PC-9 (cell line): ENCODE measurements around the gene CYP3A4. TPM values are rescaled to one million over a fixed set of nuclear protein-coding genes. Genes with fewer than 3 reads are reported as not detected.

Experiments
- BruUV-seq: library from RNA; stranded (reverse); fragments of 400-500 nt; replicated peaks from 2 replicates; lab custom pipeline; 2021; lab: Mats Ljungman, UMichigan
- CTCF ChIA-PET: fragments of 300-600 bp; sonication (Branson Sonifier 250); formaldehyde crosslinking; loops from one replicate; lab custom pipeline; 2022; ENCODE audit warnings: antibody characterized with exemption; lab: Charles Lee
- POLR2A ChIA-PET: fragments of 300-600 bp; sonication (Branson Sonifier 250); formaldehyde crosslinking; loops from one replicate; lab custom pipeline; 2022; ENCODE audit warnings: antibody characterized with exemption; ENCODE audit not compliant: unreplicated experiment; lab: Charles Lee
- DNase-seq, 2 experiments: peaks; one replicate each; pipeline versions ENCODE4 v3.0.0 to v3.0.0-alpha.2; 2015 to 2022; ENCODE audit warnings: mixed read lengths in 1 of 2
- H2AFZ ChIP-seq: fragments of 200-600 bp; sonication (generic); 2 replicates; pipeline ENCODE4 v1.8.1; 2017; ENCODE audit warnings: antibody characterized with exemption
- H3F3A ChIP-seq: fragments of 200-600 bp; sonication (generic); 2 replicates; pipeline ENCODE4 v1.8.1; 2017; ENCODE audit warnings: antibody characterized with exemption, mild to moderate bottlenecking, low read depth; ENCODE audit not compliant: insufficient read depth
- H3K27ac ChIP-seq: fragments of 200-600 bp; sonication (generic); 2 replicates; pipeline ENCODE4 v1.6.1; 2016; ENCODE audit warnings: mixed run types
- H3K27me3 ChIP-seq: fragments of 200-600 bp; sonication (generic); 2 replicates; pipeline ENCODE4 v1.6.1; 2016; ENCODE audit warnings: low read depth, mixed run types; ENCODE audit not compliant: insufficient read depth
- H3K36me3 ChIP-seq: fragments of 200-600 bp; sonication (generic); 2 replicates; pipeline ENCODE4 v1.6.1; 2016; ENCODE audit warnings: low read depth, mixed run types
- H3K4me1 ChIP-seq: fragments of 200-600 bp; sonication (generic); replicated peaks from 2 replicates; pipeline ENCODE4 v1.6.1; 2016; ENCODE audit warnings: mixed run types; ENCODE audit not compliant: insufficient read depth
- H3K4me2 ChIP-seq: fragments of 200-600 bp; sonication (generic); 2 replicates; pipeline ENCODE4 v1.6.1; 2017; ENCODE audit warnings: mixed run types
- H3K4me3 ChIP-seq: fragments of 200-600 bp; sonication (generic); 2 replicates; pipeline ENCODE4 v1.6.1; 2016; ENCODE audit warnings: mixed run types
- H3K79me2 ChIP-seq: fragments of 200-600 bp; sonication (generic); 2 replicates; pipeline ENCODE4 v1.6.1; 2017; ENCODE audit warnings: low read depth, mixed run types
- H3K9me2 ChIP-seq: fragments of 200-600 bp; sonication (generic); 2 replicates; pipeline ENCODE4 v1.8.1; 2017; ENCODE audit warnings: mild to moderate bottlenecking; ENCODE audit not compliant: insufficient read depth
- H3K9me3 ChIP-seq: fragments of 200-600 bp; sonication (generic); 2 replicates; pipeline ENCODE4 v1.8.1; 2016; ENCODE audit warnings: low read depth; ENCODE audit not compliant: insufficient read depth
- H4K20me1 ChIP-seq: fragments of 200-600 bp; sonication (generic); 2 replicates; pipeline ENCODE4 v1.8.1; 2017; ENCODE audit not compliant: insufficient read depth
- CTCF ChIP-seq: fragments of 200-600 bp; sonication (generic); conservative IDR thresholded peaks from 2 replicates; pipeline ENCODE4 v1.6.1; 2017; ENCODE audit warnings: mixed run types, antibody characterized with exemption, mild to moderate bottlenecking, moderate library complexity
- EZH2 ChIP-seq: fragments of 200-600 bp; sonication (generic); IDR thresholded peaks from 2 replicates; pipeline ENCODE4 v1.8.0; 2017; ENCODE audit warnings: antibody characterized with exemption, low read depth
- intact Hi-C: fragments of 100-400 bp; cut with micrococcal nuclease; formaldehyde crosslinking; loops from one replicate; pipeline ENCODE4 v1.10.0; 2022; ENCODE audit not compliant: unreplicated experiment
- total RNA-seq: library from RNA; stranded (reverse); gene quantifications from 2 replicates; pipeline ENCODE4 v1.2.3, GENCODE V29; 2021

CYP3A4 gene
- total RNA-seq, 1 experiment from 2014 or later = not detected

GRCh38 chr7:99825873-99826272 is 41.9 kb upstream of the CYP3A4 start:
- Histone ChIP-seq H4K20me1 (no peaks in the 10 kb centered on the region), H2AFZ (no peak overlapping the region), H3K4me3 (no peak overlapping the region), H3K36me3 (no peaks in the 10 kb centered on the region), H3F3A (peaks cover 8% of the 10 kb centered on the region; the same call in 1 of the 2 replicates), H3K9me2 (no peaks in the 10 kb centered on the region), H3K79me2 (no peaks in the 10 kb centered on the region), H3K27me3 (peaks cover 6% of the 10 kb centered on the region; the same call in 1 of the 2 replicates), H3K27ac (no peak overlapping the region), H3K9me3 (no peaks in the 10 kb centered on the region), H3K4me2 (no peak overlapping the region), H3K4me1 (peaks cover 16% of the 10 kb centered on the region)
- TF ChIP-seq CTCF = no peak
- TF ChIP-seq EZH2 = no peak
- no peak for DNase-seq
- ChIA-PET POLR2A (no interaction called here), CTCF (no interaction called here)
- BruUV-seq = no TSS peak
- intact Hi-C loops = no loop called here

- Histone ChIP-seq H3K27ac (no peak overlapping the region), H2AFZ (no peak overlapping the region), H3K27me3 (peaks cover 6% of the 10 kb centered on the region; the same call in 1 of the 2 replicates), H3K9me3 (no peaks in the 10 kb centered on the region), H3K4me1 (peaks cover 16% of the 10 kb centered on the region), H3K36me3 (no peaks in the 10 kb centered on the region), H3K79me2 (no peaks in the 10 kb centered on the region), H4K20me1 (no peaks in the 10 kb centered on the region), H3F3A (peaks cover 8% of the 10 kb centered on the region; the same call in 1 of the 2 replicates), H3K4me3 (no peak overlapping the region), H3K9me2 (no peaks in the 10 kb centered on the region), H3K4me2 (no peak overlapping the region)
- ChIA-PET CTCF (no interaction called here), POLR2A (no interaction called here)
- BruUV-seq = no TSS peak
- TF ChIP-seq EZH2 (no peak), CTCF (no peak)
- intact Hi-C loops = no loop called here
- DNase-seq = no peak
Observed at GRCh38 chr7:99825452-99825851, 41.5 kb upstream of the CYP3A4 start.

- TF ChIP-seq CTCF = no peak
- no peak for TF ChIP-seq EZH2
- no peak overlapping the region for H3K4me3 ChIP-seq
- H3K36me3 ChIP-seq = no peaks in the 10 kb centered on the region
- BruUV-seq = no TSS peak
- no peaks in the 10 kb centered on the region for H4K20me1 ChIP-seq
- no peak overlapping the region for H3K27ac ChIP-seq
- peaks cover 17% of the 10 kb centered on the region for H3K27me3 ChIP-seq
- H3K4me1 ChIP-seq = peaks cover 11% of the 10 kb centered on the region
- POLR2A ChIA-PET = interaction anchor here (0.6 kb wide), 1 partner anchor 125 kb away, joined by 4 read pairs; no protein-coding TSS in a partner anchor
- CTCF ChIA-PET = no interaction called here
- H3K4me2 ChIP-seq = no peak overlapping the region
- H3K9me2 ChIP-seq = no peaks in the 10 kb centered on the region
- DNase-seq = no peak
- intact Hi-C loops = no loop called here
- no peak overlapping the region for H2AFZ ChIP-seq
- no peaks in the 10 kb centered on the region for H3K9me3 ChIP-seq
- H3F3A ChIP-seq = peaks cover 8% of the 10 kb centered on the region; the same call in 1 of the 2 replicates
- no peaks in the 10 kb centered on the region for H3K79me2 ChIP-seq
Observed at GRCh38 chr7:99824091-99824490, 40.1 kb upstream of the CYP3A4 start.
